ENCODE results near the gene ELOVL4.

ELOVL4 gene

DNA sequence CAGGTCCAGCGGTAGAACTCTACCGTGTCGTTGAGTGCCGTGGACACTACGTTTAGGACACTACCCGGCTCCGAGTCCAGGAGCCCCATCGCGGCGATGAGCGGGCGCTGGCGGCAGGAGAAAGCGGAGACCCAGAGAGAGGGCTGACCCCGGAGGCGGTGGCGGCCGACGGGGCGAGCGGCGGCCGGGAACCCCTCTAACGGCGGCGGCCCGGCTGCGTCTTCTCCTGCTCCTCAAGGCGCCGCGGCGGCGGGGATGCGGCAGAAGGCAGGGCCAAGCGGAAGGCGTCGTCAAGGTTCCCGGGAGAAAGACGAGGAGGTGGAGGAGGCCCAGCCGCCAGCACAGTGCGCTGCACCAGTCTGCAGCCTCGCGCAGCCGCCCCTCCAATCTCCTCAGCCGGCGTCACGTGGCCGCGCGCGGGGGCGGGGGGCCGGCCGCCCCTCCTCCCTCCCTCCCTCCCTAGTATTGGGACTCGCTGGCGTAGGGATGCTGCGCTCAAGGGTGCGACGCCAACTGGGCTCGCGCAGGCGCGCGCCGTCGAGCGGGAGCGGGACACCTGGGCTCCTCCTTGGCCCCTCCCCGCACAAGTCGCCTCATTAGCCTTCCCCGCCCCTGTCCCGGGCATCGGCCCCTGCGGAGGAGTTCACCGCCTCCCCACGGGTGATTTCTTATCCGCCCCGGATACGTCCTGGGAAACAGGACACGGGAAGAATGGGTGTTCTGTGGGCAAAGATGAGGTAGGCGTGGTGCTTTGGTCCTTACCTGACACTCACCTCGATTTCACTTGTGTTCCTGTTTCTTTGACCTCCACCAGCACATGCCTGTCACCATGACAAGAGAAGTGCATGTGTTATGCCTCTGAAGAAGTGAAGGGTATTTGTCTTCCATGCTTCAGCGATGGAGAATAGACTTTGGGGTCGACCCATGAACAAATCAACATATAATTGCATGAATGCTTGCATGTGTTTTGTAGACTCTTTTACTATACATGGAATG, at the start of gene ELOVL4:
Gene ELOVL4, minus strand, starts transcription at position 363 of the 996 bp plus-strand sequence. Its CDS starts 274 bp downstream, at position 89.
- peak; percentile 35 for DNase-seq (ENCODE audit: low read depth)

DNA sequence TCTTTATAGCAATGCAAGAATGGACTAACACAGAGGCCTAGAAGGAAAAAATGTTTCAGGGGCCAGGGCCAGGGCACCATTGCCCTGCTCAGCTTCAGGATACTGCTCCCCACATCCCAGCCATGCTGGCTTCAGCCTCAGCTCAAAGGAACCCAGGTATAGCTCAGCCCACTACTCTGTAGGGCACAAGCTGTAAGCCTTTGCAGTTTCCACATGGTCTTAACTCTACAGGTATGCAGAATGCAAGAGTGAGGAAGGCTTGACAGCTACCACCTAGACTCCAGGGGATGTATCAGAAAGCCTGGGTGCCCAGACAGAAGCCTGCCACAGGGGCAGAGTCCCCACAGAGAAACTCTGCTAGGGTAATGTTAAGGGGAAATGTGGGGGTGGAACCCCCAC, 46.6 kb upstream of the ELOVL4 start:
- no peak for DNase-seq (ENCODE audit: low read depth)

DNA sequence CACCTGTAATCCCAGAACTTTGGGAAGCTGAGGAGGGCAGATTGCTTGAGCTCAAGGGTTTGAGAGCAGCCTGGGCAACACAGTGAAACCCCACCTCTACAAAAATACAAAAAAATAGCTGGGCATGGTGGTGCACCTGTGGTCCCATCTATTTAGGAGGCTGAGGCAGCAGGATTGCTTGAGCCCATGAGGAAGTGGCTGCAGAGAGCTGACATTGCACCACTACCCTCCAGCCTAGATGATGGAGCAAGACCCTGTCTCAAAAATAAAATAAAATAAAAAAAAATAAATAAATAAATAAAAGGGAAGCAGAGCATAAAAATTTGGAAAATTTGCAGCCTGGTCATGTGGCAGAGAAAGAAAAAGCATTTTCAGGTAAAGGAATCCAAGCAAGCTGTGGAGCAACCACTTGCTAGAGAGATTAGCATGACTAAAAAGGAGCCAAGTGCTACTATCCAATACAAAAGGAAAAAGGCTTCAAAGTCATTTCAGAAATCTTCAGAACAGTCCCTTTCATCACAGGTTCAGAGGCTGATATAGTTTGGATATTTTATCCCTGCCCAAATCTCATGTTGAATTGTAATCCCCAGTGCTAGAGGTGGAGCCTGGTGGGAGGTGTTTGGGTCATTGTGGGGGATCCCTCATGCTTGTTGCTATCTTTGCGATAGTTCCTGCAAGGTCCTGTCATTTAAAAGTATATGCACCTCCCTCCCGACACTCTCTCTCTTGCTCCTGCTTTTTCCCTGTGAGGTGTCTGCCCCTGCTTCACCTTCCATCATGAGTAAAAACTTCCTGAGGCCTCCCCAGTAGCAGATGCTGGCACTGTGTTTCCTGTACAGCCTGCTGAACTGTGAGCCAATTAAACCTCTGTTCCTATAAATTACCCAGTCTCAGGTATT, 45.9 kb upstream of the ELOVL4 start:
- no peak for DNase-seq (ENCODE audit: low read depth)

DNA sequence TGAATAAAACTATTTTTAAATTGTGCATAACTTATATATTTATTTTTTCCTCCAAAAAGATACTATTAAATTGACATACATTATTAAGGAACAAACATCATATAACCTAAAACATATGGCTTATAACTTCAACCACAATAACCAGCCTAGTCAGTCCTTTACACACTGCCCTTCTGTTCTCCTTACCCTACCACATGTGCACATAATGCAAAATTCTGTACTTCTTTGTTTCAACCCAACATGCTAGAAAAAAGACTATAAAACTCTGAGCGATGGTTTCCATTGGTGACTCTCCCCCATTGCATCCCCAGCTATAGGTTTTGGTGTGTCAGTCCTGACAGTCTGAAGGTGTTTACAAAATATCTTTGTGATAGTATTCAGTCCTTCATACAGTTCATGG, 42.3 kb upstream of the ELOVL4 start:
- no peak for DNase-seq (ENCODE audit: low read depth)

DNA sequence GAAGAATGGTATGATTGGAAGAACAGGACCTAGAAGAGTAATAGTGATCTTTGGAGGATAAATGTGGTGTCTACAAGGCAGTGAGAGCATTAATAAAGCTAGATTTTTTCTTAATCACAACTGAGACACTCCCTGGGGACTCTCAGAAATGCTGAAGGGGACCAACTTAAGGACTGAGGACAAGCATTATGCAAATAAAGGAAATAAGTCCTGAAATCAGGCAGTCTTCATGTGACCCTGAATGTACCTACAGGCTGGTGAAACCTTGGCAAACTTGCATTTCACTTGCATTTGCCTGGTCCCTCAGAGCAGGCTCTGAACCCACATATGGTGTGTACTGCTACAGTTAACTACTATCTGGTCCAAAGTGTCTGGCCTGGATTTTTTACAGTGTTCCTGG, 37.8 kb upstream of the ELOVL4 start:
- DNase-seq (ENCODE audit: low read depth), result no peak

DNA sequence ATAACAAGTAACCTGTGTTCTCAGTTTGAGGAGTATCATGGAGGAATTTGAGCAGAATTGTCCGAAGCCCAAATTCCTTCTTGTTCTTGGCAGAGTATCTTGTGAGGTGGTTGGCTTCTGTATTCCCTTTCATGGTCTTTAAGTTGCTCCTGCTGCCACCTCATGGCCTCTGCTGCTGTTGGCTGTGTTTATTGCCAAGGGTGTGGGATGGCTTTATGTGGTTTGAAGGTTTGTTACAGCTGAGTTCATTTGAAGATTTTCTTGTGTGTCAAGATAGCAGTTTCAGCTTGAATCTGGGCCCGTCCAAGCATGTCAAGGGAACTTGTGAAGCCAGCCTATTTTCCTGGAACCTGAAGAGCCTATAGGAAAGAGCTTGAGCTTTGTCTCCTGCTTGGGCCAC, 36.9 kb upstream of the ELOVL4 start:
- DNase-seq (ENCODE audit: low read depth), result no peak

DNA sequence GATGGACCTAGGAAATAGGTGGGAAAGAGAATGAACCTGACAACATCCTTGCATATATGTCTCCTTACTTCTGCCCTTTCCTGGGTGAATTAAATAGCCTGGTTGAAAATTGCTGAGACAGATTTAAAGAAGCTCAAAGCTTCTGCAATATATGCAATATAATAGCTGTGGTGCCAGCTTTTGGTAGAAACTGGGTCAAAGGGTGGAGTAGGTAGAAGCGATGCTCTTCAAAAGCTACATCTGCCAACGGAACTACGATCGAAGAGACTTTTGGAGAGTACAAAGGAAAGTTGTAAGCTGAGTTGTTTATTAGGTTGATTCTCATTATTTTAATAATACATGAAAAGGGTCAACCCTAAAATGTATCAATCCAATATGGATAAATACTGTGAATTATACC, 34.3 kb upstream of the ELOVL4 start:
- no peak for DNase-seq (ENCODE audit: low read depth)

DNA sequence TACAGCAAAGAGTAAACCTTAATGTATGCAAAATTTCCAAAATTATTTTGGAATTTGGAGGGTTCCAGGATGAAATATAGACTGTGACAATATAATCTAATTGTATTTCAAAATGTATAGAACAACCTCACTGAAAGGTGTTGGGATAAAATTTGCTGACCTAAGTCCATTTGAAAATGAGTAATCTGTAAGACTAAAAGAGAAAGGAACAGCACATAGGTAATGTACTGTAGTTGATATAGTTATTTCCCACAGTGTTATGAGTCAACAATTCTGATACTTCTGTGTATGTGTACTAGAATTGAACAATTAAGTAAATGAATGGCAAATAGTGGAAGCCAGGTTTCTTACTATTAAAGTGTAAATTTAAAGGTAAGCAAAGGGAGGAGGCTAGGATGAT, 23.8 kb upstream of the ELOVL4 start:
- DNase-seq (ENCODE audit: low read depth), result no peak

DNA sequence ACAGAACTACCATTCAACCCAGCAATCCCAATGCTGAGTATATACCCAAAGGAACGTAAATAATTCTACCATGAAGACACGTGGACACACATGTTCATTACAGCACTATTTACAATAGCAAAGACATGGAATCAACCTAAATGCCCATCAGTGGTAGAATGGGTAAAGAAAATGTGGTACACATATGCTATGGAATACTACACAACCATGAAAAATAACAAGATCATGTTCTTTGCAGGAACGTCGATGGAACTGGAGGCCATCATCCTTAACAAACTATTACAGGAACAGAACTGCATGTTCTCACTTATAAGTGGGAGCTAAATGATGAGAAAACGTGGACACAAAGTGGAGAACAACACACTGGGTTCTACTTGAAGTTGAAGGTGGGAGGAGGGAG, 22.4 kb upstream of the ELOVL4 start:
- no peak for DNase-seq (ENCODE audit: low read depth)

DNA sequence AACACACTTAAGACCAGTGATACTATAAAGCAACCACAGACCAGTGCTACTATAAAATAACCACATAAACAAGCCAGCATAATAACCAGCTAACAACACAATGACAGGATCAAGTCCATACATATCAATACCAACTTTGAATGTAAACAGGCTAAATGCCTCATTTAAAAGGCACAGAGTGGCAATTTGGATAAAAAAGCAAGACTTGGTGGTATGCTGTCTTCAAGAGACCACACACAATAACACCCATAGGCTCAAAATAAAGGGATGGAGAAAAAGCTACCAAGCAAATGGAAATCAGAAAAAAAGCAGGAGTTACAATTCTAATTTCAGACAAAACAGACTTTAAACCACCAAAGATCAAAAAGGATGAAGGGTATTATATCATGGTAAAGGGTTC, 19.8 kb upstream of the ELOVL4 start:
- DNase-seq (ENCODE audit: low read depth), result no peak

DNA sequence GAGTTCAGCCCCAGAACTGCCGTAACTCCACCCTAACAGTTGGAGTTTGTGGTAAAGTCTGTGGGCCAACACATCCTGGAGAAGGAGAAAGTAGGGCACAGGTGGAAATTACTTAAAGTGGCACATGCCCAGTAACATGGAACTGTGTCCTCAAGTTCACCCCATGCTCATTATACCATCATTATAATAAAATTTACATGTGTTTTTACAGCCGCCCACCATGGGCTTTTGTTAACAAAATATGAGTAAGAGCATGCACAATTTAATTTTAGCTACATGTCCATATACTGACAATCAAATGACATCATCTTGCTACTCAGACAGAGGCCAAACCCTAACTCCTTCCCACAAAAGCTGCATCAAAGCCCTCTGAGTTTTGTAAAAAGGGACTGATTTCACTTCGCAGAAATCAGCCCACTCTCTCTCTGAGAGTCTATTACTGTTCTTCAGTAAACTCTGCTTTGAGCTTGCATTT, 17.3 kb upstream of the ELOVL4 start:
- no peak for DNase-seq (ENCODE audit: low read depth)

DNA sequence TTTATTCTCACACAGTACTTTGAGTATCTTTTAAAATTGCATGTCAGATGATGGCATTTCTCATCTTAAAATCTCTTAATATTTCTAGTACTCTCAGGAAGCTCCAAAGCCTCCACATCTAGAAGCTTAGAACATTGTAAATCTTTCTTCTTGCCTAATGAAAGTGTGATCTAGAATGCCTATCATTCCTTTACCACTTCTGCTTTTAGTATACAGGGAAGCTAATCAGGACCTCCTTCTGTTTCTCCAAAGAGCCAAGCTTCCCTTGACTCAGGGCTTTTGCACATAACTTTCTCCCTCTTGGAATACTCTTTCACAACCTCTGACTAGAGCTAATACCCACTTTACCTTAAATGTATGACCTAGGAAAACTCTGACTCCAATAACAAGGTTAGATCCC, 7.5 kb upstream of the ELOVL4 start:
- DNase-seq (ENCODE audit: low read depth), result no peak

DNA sequence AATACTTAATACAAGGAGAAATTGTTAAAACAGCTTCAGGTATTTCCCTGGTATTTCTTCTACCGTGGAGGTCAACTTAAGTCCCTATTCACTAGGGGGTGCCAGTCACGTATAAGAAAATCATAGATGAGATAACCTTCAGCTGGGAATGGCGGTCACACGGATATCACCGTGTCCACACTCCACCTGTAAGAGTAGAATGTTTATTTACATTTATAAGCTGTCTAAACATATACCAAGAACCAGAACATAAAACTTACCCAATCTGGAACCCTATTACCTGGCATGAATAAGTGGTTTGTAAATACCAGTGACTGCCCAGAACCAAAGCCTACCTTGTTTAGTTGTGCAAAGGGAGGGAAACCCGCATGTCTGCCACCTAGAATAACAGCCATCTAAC, 1.9 kb upstream of the ELOVL4 start:
- no peak for DNase-seq (ENCODE audit: low read depth)

DNA sequence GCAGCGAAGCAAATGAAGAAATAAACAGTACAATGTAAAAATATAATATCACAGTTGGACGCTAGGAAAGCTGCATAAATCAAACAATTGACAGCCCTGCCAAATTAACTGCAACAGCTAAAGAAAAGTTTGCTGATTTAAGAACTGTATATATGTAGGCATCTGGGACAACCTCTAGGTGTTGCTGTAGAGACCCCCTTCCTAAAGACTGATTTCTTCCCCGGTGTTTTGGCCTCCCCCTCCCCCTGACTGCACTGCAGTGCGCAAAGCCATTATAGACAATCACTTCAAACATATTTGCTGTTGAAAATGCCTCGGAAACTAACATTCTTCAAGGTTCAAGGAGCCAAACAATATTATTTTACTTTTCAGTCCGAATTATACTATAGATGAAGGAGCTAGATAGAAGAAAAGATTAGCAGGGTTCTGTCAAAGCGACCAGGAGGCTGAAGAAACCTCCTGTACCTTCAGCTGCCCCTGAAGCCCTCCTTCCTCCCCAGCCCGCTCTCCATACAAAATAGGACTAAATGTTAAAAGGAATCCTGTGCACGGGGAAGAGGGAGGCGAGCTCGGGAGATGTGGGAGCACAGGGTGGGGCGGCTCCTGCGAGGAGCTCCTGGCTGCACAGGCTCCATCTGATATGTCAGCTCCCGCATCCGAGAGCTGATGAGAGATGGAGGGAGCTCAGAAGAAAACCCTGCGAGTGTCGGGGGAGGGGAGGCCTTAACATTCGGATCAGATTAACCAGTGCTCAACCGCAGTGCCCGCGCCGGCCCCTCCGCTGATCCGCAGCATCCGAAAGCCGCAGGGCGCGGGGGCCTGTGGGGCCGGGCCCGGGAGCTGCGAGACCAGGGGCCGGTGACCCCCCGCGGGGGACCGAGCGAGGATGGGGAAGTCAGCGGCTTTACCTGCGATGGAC, 822 bp downstream of the ELOVL4 start:
- DNase-seq (ENCODE audit: low read depth), result no peak

DNA sequence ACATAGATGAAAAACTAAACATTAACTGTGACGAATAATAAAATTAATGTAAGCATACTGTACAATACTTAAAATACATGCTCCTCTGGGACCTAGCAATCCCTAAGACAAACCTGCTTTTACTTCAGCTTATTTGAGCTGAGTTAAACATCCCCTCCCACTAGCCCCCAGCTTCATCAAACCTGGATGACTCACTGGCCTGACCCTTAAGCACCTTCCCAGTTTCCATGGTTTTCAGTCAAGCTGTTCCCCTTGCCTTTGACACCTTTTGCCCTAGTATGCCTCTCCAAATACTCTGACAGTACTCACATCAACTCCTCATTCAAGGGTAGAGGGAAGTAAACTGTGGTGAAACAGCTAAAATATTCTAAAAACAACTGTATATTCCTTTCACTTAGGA, 4.2 kb downstream of the ELOVL4 start:
- DNase-seq (ENCODE audit: low read depth), result no peak

DNA sequence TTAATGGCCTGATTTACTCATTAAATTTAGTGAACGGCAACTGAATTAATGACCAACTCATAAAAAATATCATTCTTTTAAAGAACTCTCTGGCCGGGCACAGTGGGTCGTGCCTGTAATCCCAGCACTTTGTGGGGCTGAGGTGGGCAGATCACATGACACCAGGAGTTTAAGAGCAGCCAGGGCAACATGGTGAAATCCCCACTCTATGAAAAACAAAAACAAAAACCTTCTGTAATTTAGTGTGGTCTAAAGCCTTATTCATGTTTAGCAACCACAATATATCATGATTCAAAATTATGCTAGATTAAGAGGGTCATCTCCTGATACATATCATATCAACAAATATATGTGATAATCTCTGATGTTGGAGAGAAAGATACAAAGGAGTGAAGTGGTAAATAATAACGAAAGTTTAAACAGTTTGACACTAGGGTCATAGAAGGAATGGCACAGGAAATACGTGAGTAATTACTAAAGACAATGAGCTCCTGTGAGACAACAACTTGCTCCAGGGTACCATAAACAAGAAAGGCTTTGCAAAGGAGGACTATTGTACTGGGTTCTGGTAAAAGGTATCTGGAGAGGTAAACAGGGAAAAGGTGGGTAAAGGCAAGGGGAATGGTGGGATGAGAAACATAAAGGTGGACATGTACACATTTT, 5.7 kb downstream of the ELOVL4 start:
- DNase-seq (ENCODE audit: low read depth), result no peak

DNA sequence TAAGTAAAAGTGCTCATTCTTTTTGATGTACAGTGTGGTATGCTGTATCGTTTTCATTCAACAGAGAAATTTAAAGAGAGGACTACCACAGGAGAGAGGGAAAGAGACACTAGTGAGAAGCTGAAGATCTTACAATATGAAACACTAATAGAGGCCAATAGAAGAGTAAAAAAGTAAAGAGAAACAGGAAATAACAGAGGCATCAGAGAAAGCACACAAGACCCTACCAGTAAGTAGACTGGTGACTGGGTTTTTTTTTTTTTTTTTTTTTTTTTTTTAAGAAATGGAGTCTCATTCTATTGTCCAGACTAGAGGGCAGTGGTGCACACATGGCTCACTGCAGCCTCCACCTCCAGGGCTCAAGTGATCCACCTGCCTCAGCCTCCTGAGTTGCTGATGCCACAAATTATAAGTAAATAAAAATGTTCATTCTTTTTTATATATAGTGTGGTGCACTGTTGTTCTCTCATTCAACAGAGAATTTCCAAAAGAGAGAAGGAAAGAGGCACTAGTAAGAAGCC, 18.8 kb downstream of the ELOVL4 start:
- no peak for DNase-seq (ENCODE audit: low read depth)

DNA sequence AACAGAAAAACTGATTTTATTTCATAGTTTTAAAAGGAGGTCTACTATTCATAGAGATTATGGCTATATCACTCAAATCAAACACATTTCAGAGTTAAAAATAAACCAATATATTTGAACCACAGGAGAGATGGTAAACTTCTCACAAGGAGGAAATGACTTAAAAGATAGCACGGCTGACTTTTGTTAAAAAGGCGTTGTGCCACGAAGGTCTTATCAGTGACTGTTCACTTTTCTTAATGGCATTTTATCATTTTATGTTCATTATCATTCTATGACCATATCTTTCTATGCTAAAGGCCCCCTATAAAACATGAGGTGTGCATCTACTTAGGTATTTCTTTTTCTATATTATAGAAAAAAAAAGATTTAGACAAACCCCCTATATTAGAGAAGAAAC, 19.6 kb downstream of the ELOVL4 start:
- no peak for DNase-seq (ENCODE audit: low read depth)

DNA sequence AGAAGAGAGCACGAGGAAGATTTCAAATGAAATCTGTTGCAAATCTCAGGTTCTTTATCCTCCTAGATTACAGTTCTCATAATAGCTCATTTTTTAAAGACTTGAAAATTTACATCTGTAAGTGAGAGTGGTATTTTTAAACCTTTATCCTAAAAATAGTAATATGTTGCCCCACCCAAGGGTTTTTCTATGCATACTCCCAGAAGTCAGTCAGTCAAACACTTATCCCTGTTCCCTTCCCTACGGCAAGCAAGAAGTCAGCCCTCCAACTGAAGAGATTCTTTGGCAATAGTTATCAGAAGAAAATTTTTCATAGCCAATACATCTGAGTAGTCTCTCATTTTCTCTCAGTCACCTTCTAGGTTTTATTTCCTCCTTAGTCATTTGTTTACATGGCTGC, 24.1 kb downstream of the ELOVL4 start:
- DNase-seq (ENCODE audit: low read depth), result no peak

DNA sequence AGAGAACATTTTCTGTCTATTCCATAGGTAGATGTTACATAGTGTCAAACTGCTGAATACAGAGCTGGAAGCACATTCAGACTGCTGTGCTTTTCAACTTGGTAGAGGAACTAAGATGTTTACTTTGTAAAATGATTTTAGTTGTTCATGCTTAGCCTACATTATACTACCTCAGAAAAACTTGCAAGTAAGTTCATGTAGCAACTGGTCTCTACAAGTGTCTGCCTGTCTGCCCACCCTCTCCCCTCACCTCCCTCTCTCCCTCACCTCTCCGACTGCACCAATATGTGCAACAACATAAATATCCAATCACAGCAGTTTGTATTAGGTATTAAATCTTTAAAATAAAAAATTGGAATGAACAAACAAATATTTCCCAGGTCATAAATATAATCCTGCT, 25.3 kb downstream of the ELOVL4 start:
- DNase-seq (ENCODE audit: low read depth), result no peak

DNA sequence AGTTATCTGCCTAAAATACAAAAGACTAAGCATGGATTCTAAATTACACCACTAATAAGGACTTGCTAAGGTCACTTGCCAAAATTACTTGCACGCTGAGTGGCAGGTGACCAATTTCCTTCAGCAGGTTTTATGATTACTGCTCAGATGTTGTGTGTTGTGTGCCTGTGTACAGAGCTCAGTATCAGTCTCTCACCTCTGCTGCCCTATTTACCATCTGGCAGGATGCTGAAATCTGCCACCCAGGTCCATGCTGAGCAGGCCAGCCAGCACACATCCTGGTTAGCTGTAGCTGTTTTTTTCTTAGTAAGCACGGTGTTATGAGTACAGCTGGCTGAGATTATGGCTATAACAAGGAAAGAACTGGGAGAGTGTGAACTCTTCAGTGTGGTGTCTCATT, 34.0 kb downstream of the ELOVL4 start:
- DNase-seq (ENCODE audit: low read depth), result no peak

All from stimulated activated CD8-positive, alpha-beta memory T cell treated with anti-CD3 and anti-CD28 coated beads, Interleukin-7, amount 100 ng/mL, for 24 hours (primary cell).